Fibroblast of pulmonary artery (primary cell): Measurements from ENCODE around the gene DECR2.

Experiments used
- DNase-seq: peaks from one replicate; pipeline ENCODE4 v3.0.0-alpha.2; 2010; ENCODE audit warnings: low read depth
- H3K4me3 ChIP-seq: replicated peaks from 2 replicates; pipeline ENCODE4 v1.5.1; 2011; ENCODE audit warnings: low read depth, mild to moderate bottlenecking, control low read depth, low read length, moderate library complexity
- CTCF ChIP-seq: IDR thresholded peaks from 2 replicates; pipeline ENCODE4 v1.5.1; 2011; ENCODE audit warnings: mild to moderate bottlenecking, control low read depth, low read length, inconsistent platforms; ENCODE audit errors: missing control alignments

DECR2 gene

GRCh38 chr16:425740-426114, 24.0 kb downstream of the DECR2 start:
- no peak for TF ChIP-seq CTCF
- DNase-seq = no peak
- peak overlapping the region; percentile 73 for H3K4me3 ChIP-seq

GRCh38 chr16:426115-426905, 24.6 kb downstream of the DECR2 start:
- DNase-seq = no peak
- peak overlapping the region; percentile 73 for H3K4me3 ChIP-seq
- TF ChIP-seq CTCF = no peak

- TF ChIP-seq CTCF = no peak
- H3K4me3 ChIP-seq = peak overlapping the region; percentile 73
- no peak for DNase-seq
Observed at GRCh38 chr16:426906-427249, 25.2 kb downstream of the DECR2 start.

GRCh38 chr16:427250-427649, 25.6 kb downstream of the DECR2 start:
- no peak for DNase-seq
- peak overlapping the region; percentile 73 for H3K4me3 ChIP-seq
- no peak for TF ChIP-seq CTCF

- H3K4me3 ChIP-seq = no peak overlapping the region
- DNase-seq = no peak
- no peak for TF ChIP-seq CTCF
Observed at GRCh38 chr16:430904-431303, 29.2 kb downstream of the DECR2 start.

GRCh38 chr16:440627-441026, 38.9 kb downstream of the DECR2 start:
- DNase-seq = no peak
- no peak for TF ChIP-seq CTCF
- no peak overlapping the region for H3K4me3 ChIP-seq

- DNase-seq = no peak
- no peak for TF ChIP-seq CTCF
- no peak overlapping the region for H3K4me3 ChIP-seq
Observed at GRCh38 chr16:441447-441846, 39.8 kb downstream of the DECR2 start.
